ENCODE results near the gene MFSD11. TPM values are rescaled to one million over a fixed set of nuclear protein-coding genes. Genes with fewer than 3 reads are reported as not detected.

MFSD11 gene
- total RNA-seq, 2 experiments from 2014 or later: 25.5 to 29.4 TPM

DNA sequence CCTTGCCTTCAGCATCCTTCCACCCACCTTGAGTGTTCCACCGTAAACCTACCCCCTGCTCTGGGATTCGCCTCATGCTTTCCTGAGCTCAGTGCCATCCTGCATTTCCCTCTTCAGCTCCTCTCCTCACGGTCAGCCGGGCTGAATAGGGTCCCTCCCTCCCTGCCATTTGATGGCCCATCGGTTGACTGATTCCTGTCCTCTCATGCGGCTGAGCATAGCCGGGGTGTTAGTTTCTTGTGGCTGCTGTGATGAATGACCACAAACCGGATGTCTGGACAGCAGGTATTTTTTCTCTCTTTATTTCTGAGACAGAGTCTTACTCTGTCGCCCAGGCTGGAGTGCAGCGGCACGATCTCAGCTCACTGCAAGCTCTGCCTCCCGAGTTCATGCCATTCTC lies 86.2 kb downstream of the MFSD11 start:
- Histone ChIP-seq H3K27me3 (ENCODE audit: control insufficient read depth in 1 of 2, insufficient read depth in 2 of 2, low read length in 2 of 2) (no peaks in the 10 kb centered on the region), H3K27ac (ENCODE audit: low read depth in 1 of 2, low read length in 2 of 2) (no peak overlapping the region), H3K4me1 (ENCODE audit: insufficient read depth, low read length) (peaks cover 8% of the 10 kb centered on the region), H3K36me3 (ENCODE audit: insufficient read depth, low read length) (no peaks in the 10 kb centered on the region), H3K9me3 (ENCODE audit: control insufficient read depth in 1 of 2, insufficient read depth in 1 of 2, low read length in 2 of 2) (no peaks in the 10 kb centered on the region), H3K4me3 (ENCODE audit: low read length) (no peak overlapping the region)
- no peaks in the 10 kb centered on the region for H3K4me1 Mint-ChIP-seq (ENCODE audit: low read depth)
- no peak overlapping the region for H3K27ac Mint-ChIP-seq
- H3K9me3 Mint-ChIP-seq: no peaks in the 10 kb centered on the region
- DNase-seq (no peak), ATAC-seq (ENCODE audit: poor library complexity) (no peak)
- TF ChIP-seq CTCF (IDR thresholded peaks at IDR 0.05): no peak
- POLR2A ChIA-PET: no interaction called here
- H3K27me3 Mint-ChIP-seq: no peaks in the 10 kb centered on the region
- no peaks in the 10 kb centered on the region for H3K36me3 Mint-ChIP-seq (ENCODE audit: low read depth)
- intact Hi-C loops (cut with DNase I, micrococcal nuclease): no loop called here
- CTCF ChIA-PET: no interaction called here
- H3K4me3 Mint-ChIP-seq: no peak overlapping the region

DNA sequence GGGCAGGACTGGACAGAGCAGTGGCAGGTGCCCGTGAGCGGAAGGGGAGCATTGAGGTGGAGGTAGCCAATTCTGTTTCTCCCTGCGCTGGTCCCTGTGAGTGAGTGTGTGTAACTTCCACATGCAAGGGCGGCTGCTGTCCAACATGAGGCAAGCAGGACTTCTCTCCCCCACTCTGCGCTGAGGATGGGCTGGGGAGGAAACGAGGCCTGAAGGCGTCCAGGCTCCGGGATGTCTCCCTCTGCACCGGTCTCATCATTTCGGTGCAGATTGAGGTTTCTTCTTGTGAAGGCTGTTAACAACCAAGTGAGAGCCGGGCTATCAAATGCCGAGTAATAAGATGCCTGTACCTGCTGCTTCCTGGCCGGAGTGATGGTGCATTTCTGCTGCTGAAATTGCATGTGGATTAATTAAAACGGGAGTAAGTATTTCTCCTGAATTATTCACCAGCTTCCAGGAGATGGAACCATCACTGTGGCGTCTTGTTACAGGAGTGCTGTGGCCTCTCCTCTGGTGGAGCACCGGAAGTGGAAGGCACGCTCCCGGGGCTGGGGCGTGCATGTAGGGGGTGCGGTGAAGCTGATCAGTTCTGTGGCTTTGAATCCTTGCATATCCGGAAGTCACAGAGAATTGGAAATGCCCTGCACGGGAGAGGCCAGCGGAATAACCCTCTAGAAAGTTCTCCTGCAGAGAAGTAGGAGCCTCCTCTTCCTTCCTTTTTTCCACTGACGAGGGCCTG lies 88.6 kb downstream of the MFSD11 start:
- Mint-ChIP-seq H3K4me3 (no peak overlapping the region), H3K36me3 (ENCODE audit: low read depth) (no peaks in the 10 kb centered on the region), H3K27me3 (no peaks in the 10 kb centered on the region), H3K27ac (no peak overlapping the region), H3K9me3 (no peaks in the 10 kb centered on the region), H3K4me1 (ENCODE audit: low read depth) (no peaks in the 10 kb centered on the region)
- peaks cover 8% of the 10 kb centered on the region for H3K4me1 ChIP-seq (ENCODE audit: insufficient read depth, low read length)
- H3K36me3 ChIP-seq (ENCODE audit: insufficient read depth, low read length): no peaks in the 10 kb centered on the region
- H3K27me3 ChIP-seq (ENCODE audit: control insufficient read depth in 1 of 2, insufficient read depth in 2 of 2, low read length in 2 of 2): no peaks in the 10 kb centered on the region
- H3K9me3 ChIP-seq (ENCODE audit: control insufficient read depth in 1 of 2, insufficient read depth in 1 of 2, low read length in 2 of 2): no peaks in the 10 kb centered on the region
- CTCF ChIA-PET: no interaction called here
- no peak overlapping the region for H3K27ac ChIP-seq (ENCODE audit: low read depth in 1 of 2, low read length in 2 of 2)
- no peak overlapping the region for H3K4me3 ChIP-seq (ENCODE audit: low read length)
- peak in 1 of 14 experiments; percentile 18 for DNase-seq
- intact Hi-C loops (cut with DNase I, micrococcal nuclease): no loop called here
- no peak for ATAC-seq (ENCODE audit: poor library complexity)
- no peak for TF ChIP-seq CTCF (IDR thresholded peaks at IDR 0.05)
- POLR2A ChIA-PET: no interaction called here

- peaks cover 8% of the 10 kb centered on the region for H3K4me1 ChIP-seq (ENCODE audit: insufficient read depth, low read length)
- no peak overlapping the region for H3K4me3 ChIP-seq (ENCODE audit: low read length)
- H3K27me3 Mint-ChIP-seq: no peaks in the 10 kb centered on the region
- H3K27ac Mint-ChIP-seq: no peak overlapping the region
- intact Hi-C loops (cut with DNase I, micrococcal nuclease): no loop called here
- no peak for DNase-seq
- no peaks in the 10 kb centered on the region for H3K36me3 ChIP-seq (ENCODE audit: insufficient read depth, low read length)
- H3K27ac ChIP-seq (ENCODE audit: low read depth in 1 of 2, low read length in 2 of 2): no peak overlapping the region
- no peak for TF ChIP-seq CTCF (IDR thresholded peaks at IDR 0.05)
- ChIA-PET CTCF (no interaction called here), POLR2A (no interaction called here)
- H3K27me3 ChIP-seq (ENCODE audit: control insufficient read depth in 1 of 2, insufficient read depth in 2 of 2, low read length in 2 of 2): no peaks in the 10 kb centered on the region
- no peak overlapping the region for H3K4me3 Mint-ChIP-seq
- no peaks in the 10 kb centered on the region for H3K36me3 Mint-ChIP-seq (ENCODE audit: low read depth)
- no peaks in the 10 kb centered on the region for H3K9me3 Mint-ChIP-seq
- H3K4me1 Mint-ChIP-seq (ENCODE audit: low read depth): no peaks in the 10 kb centered on the region
- H3K9me3 ChIP-seq (ENCODE audit: control insufficient read depth in 1 of 2, insufficient read depth in 1 of 2, low read length in 2 of 2): no peaks in the 10 kb centered on the region
- no peak for ATAC-seq (ENCODE audit: poor library complexity)
Measured at GRCh38 chr17:76827736-76828135, 89.8 kb downstream of the MFSD11 start.

Small RNA genes lying within 50 kb of the gene (microRNA-seq; reads per million reads assigned to microRNA genes)
- 1.2 reads per million for gene MIR636 (ENCODE audit: borderline microRNAs expressed, borderline replicate concordance)

Other genes starting within 250 kb of the MFSD11 start
- 10 to 100 TPM; 22.6 to 24.9 TPM for gene RHBDF2, start 236.7 kb upstream of the MFSD11 start, total RNA-seq
- not detected for gene CYGB, start 200.4 kb upstream of the MFSD11 start, total RNA-seq
- gene PRCD, start 198.1 kb upstream of the MFSD11 start, total RNA-seq: not detected
- 1 to 10 TPM in 1 of 2 experiments, under 1 TPM in 1; 0.49 to 1.2 TPM for gene ST6GALNAC2, start 152.3 kb upstream of the MFSD11 start, total RNA-seq
- 1 to 10 TPM; 1.8 to 2.5 TPM for gene ST6GALNAC1, start 94.4 kb upstream of the MFSD11 start, total RNA-seq
- gene MXRA7, start 27.2 kb upstream of the MFSD11 start, total RNA-seq: 10 to 100 TPM; 11.4 to 12.1 TPM
- 100 to 1,000 TPM; 133 to 134 TPM for gene JMJD6, start 11.5 kb upstream of the MFSD11 start, total RNA-seq
- gene METTL23, start 11.3 kb upstream of the MFSD11 start, total RNA-seq: 10 to 100 TPM; 35.4 to 37.8 TPM
- gene SRSF2, start 788 bp upstream of the MFSD11 start, total RNA-seq: 100 to 1,000 TPM; 448 to 460 TPM
- gene MGAT5B, start 130.3 kb downstream of the MFSD11 start, total RNA-seq: under 1 TPM; 0.28 to 0.77 TPM

All from CD4-positive, alpha-beta T cell (primary cell).